SK-N-SH (cell line): ENCODE measurements around the gene EVI5. TPM values are rescaled to one million over a fixed set of nuclear protein-coding genes. Genes with fewer than 3 reads are reported as not detected.

ENCODE experiments used
- CTCF ChIA-PET: fragments of 300-600, 350-600 bp; formaldehyde crosslinking; extraction: SDS; loops from one replicate; lab custom pipeline; 2021; lab: Yijun Ruan, JAX
- POLR2A ChIA-PET: fragments of 350-600 bp; sonication (Branson Sonifier 250); formaldehyde crosslinking; extraction: SDS; loops from one replicate; lab custom pipeline; 2020; ENCODE audit warnings: antibody characterized with exemption, inconsistent platforms; lab: Yijun Ruan, JAX
- DNase-seq: peaks from one replicate; pipeline ENCODE4 v3.0.0; 2012
- H2AFZ ChIP-seq: fragments of 200-600 bp; sonication (generic); 2 replicates; pipeline ENCODE4 v1.8.1; 2016; ENCODE audit warnings: antibody characterized with exemption, mild to moderate bottlenecking, low read depth
- H3F3A ChIP-seq: fragments of 200-600 bp; sonication (generic); replicated peaks from 2 replicates; pipeline ENCODE3; 2016; ENCODE audit warnings: antibody characterized with exemption, mild to moderate bottlenecking; ENCODE audit not compliant: insufficient read depth
- H3K27ac ChIP-seq, 2 experiments: fragments of 200-500 bp in 1 of 2; fragments of 200-600 bp in 1 of 2; sonication (Bioruptor generic) in 1 of 2; sonication (generic), shearing (Covaris generic) in 1 of 2; 2 replicates each; pipeline versions ENCODE4 v1.5.1 to v1.6.1; 2014 to 2016; ENCODE audit warnings: low read depth in 2 of 2, inconsistent platforms in 1 of 2, low read length in 1 of 2, mild to moderate bottlenecking in 1 of 2, mixed read lengths in 1 of 2
- H3K27me3 ChIP-seq: fragments of 200-600 bp; sonication (generic), shearing (Covaris generic); 2 replicates; pipeline ENCODE4 v1.6.1; 2016; ENCODE audit warnings: mixed run types; ENCODE audit not compliant: insufficient read depth
- H3K36me3 ChIP-seq, 2 experiments: fragments of 200-500 bp in 1 of 2; fragments of 200-600 bp in 1 of 2; sonication (Bioruptor generic) in 1 of 2; sonication (generic) in 1 of 2; replicated peaks in 1 of 2; 2 replicates each; pipeline versions ENCODE3 to v1.5.1; 2014 to 2016; ENCODE audit warnings: low read length in 1 of 2, mild to moderate bottlenecking in 1 of 2; ENCODE audit not compliant: insufficient read depth in 2 of 2, control insufficient read depth in 1 of 2
- H3K4me1 ChIP-seq, 2 experiments: fragments of 200-500 bp in 1 of 2; fragments of 200-600 bp in 1 of 2; sonication (Bioruptor generic) in 1 of 2; sonication (generic), shearing (Covaris generic) in 1 of 2; 2 replicates each; pipeline versions ENCODE4 v1.5.1 to v1.6.1; 2014 to 2016; ENCODE audit warnings: low read depth in 1 of 2, low read length in 1 of 2, mixed run types in 1 of 2; ENCODE audit not compliant: insufficient read depth in 2 of 2, control insufficient read depth in 1 of 2
- H3K4me2 ChIP-seq: fragments of 200-600 bp; sonication (generic), shearing (Covaris generic); 2 replicates; pipeline ENCODE4 v1.6.1; 2017; ENCODE audit warnings: mixed run types
- H3K4me3 ChIP-seq, 2 experiments: fragments of 200-500 bp in 1 of 2; fragments of 200-600 bp in 1 of 2; sonication (Bioruptor generic) in 1 of 2; sonication (generic), shearing (Covaris generic) in 1 of 2; 2 replicates each; pipeline versions ENCODE4 v1.5.1 to v1.8.1; 2014 to 2016; ENCODE audit warnings: low read depth in 2 of 2, inconsistent platforms in 1 of 2, low read length in 1 of 2, mild to moderate bottlenecking in 1 of 2, mixed read lengths in 1 of 2, moderate library complexity in 1 of 2
- H3K79me2 ChIP-seq: fragments of 200-600 bp; sonication (generic); 2 replicates; pipeline ENCODE4 v1.8.1; 2017; ENCODE audit warnings: mild to moderate bottlenecking; ENCODE audit not compliant: insufficient read depth
- H3K9ac ChIP-seq: fragments of 200-600 bp; sonication (generic); 2 replicates; pipeline ENCODE4 v1.6.1; 2017; ENCODE audit warnings: mixed run types
- H3K9me2 ChIP-seq: fragments of 200-600 bp; sonication (generic); 2 replicates; pipeline ENCODE4 v1.6.1; 2017; ENCODE audit warnings: mixed run types
- H3K9me3 ChIP-seq: fragments of 200-600 bp; sonication (generic); 2 replicates; pipeline ENCODE4 v1.6.1; 2017; ENCODE audit warnings: mixed run types, mild to moderate bottlenecking, moderate library complexity
- H4K20me1 ChIP-seq: fragments of 200-600 bp; sonication (generic); 2 replicates; pipeline ENCODE4 v1.6.1; 2017; ENCODE audit warnings: mild to moderate bottlenecking, mixed run types; ENCODE audit not compliant: insufficient read depth
- CTCF ChIP-seq: fragments of 200-600 bp; sonication (generic); IDR thresholded peaks from 2 replicates; pipeline ENCODE4 v1.6.1; 2017; ENCODE audit warnings: antibody characterized with exemption, mild to moderate bottlenecking, moderate library complexity
- EZH2phosphoT487 ChIP-seq: fragments of 200-600 bp; sonication (generic); IDR thresholded peaks from 2 replicates; pipeline ENCODE4 v1.6.1; 2017; ENCODE audit warnings: low read depth, mixed run types, mild to moderate bottlenecking, antibody characterized with exemption, moderate library complexity, borderline replicate concordance
- FOSL2 ChIP-seq: IDR thresholded peaks from 2 replicates; pipeline ENCODE4 v1.4.0; 2012; ENCODE audit warnings: low read depth, mild to moderate bottlenecking, moderate library complexity, borderline replicate concordance
- FOXJ3 ChIP-seq: sonication (generic); formaldehyde crosslinking; IDR thresholded peaks from 2 replicates; pipeline ENCODE4 v1.5.1; 2020; ENCODE audit warnings: mild to moderate bottlenecking, missing genetic modification reagents
- FOXM1 ChIP-seq: IDR thresholded peaks from 2 replicates; pipeline ENCODE4 v1.4.0; 2012; ENCODE audit warnings: low read depth, mild to moderate bottlenecking
- GABPA ChIP-seq: IDR thresholded peaks from 2 replicates; pipeline ENCODE4 v1.4.0; 2012; ENCODE audit warnings: low read depth, mild to moderate bottlenecking
- GATA2 ChIP-seq: sonication (generic); formaldehyde crosslinking; IDR thresholded peaks from 2 replicates; pipeline ENCODE4 v1.5.0; 2020; ENCODE audit warnings: mild to moderate bottlenecking, missing genetic modification reagents
- MAX ChIP-seq: IDR thresholded peaks from 2 replicates; pipeline ENCODE4 v1.4.0; 2012; ENCODE audit warnings: low read depth
- NRF1 ChIP-seq: IDR thresholded peaks from 2 replicates; pipeline ENCODE4 v1.6.1; 2012; ENCODE audit warnings: low read depth, mild to moderate bottlenecking, low read length
- POLR2AphosphoS5 ChIP-seq: IDR thresholded peaks from 2 replicates; pipeline ENCODE4 v1.6.1; 2012; ENCODE audit warnings: low read depth, low read length
- RXRA ChIP-seq: IDR thresholded peaks from 2 replicates; pipeline ENCODE4 v1.4.0; 2012; ENCODE audit warnings: low read depth, mild to moderate bottlenecking, borderline replicate concordance
- SMC3 ChIP-seq: IDR thresholded peaks from 2 replicates; pipeline ENCODE4 v1.6.1; 2012; ENCODE audit warnings: low read depth, low read length, improper control_type of control experiment
- TCF12 ChIP-seq: IDR thresholded peaks from 2 replicates; pipeline ENCODE4 v1.4.0; 2012
- TEAD4 ChIP-seq: IDR thresholded peaks from 2 replicates; pipeline ENCODE4 v1.4.0; 2012; ENCODE audit warnings: mild to moderate bottlenecking, borderline replicate concordance; ENCODE audit not compliant: insufficient read depth
- USF2 ChIP-seq: fragments of 150-350 bp; IDR thresholded peaks from 2 replicates; pipeline ENCODE4 v1.6.1; 2017; ENCODE audit warnings: antibody characterized with exemption, low read length, low read depth, borderline replicate concordance
- WGBS: methylation state at CpG from one replicate; pipeline ENCODE4 v1.1.6; 2017; ENCODE audit warnings: low lambda C conversion rate; 5-methylcytosine and 5-hydroxymethylcytosine counted together
- polyA plus RNA-seq, 3 experiments: library from polyadenylated mRNA; depleted of rRNA; stranded (reverse); fragments of >200 nt; gene quantifications; 2 replicates each; pipeline ENCODE4 v1.2.3, GENCODE V29; 2012

The EVI5 gene
- polyA plus RNA-seq, 1 of the 3 experiments (the other 2 are of a cell fraction): 5.7 TPM

- CTCF ChIA-PET: no interaction called here
- POLR2A ChIA-PET: no interaction called here
- no peak for TF ChIP-seq GABPA
- no peak for TF ChIP-seq CTCF
- TF ChIP-seq TEAD4: no peak
Observed at GRCh38 chr1:92575123-92575522, 209.8 kb downstream of the EVI5 start.

GRCh38 chr1:92572520-92572919 lies 212.4 kb downstream of the EVI5 start:
- H2AFZ ChIP-seq: no peak overlapping the region
- no peak overlapping the region for H3K9ac ChIP-seq
- H3K4me3 ChIP-seq: no peak overlapping the region
- no peaks in the 10 kb centered on the region for H3K9me3 ChIP-seq
- H3K79me2 ChIP-seq: no peaks in the 10 kb centered on the region
- H3F3A ChIP-seq: no peaks in the 10 kb centered on the region
- WGBS: 48% methylated on average over 2 of the region's 2 CpGs
- no peak for DNase-seq
- TF ChIP-seq RXRA: no peak
- TF ChIP-seq FOSL2: no peak
- ChIA-PET POLR2A (no interaction called here), CTCF (no interaction called here)
- H3K4me2 ChIP-seq: no peak overlapping the region
- no peak overlapping the region for H3K27ac ChIP-seq
- H3K36me3 ChIP-seq: peaks cover 0 to 7% of the 10 kb centered on the region in 2 experiments
- no peaks in the 10 kb centered on the region; a peak in 1 of 4 replicates for H3K4me1 ChIP-seq
- no peaks in the 10 kb centered on the region for H4K20me1 ChIP-seq
- no peaks in the 10 kb centered on the region for H3K27me3 ChIP-seq
- H3K9me2 ChIP-seq: no peaks in the 10 kb centered on the region

More at GRCh38 chr1:92575123-92575522, 209.8 kb downstream of the EVI5 start:
- H3K9ac ChIP-seq: no peak overlapping the region
- WGBS: 99% methylated on average over 3 of the region's 3 CpGs
- H3F3A ChIP-seq: no peaks in the 10 kb centered on the region
- H3K9me2 ChIP-seq: no peaks in the 10 kb centered on the region
- H3K36me3 ChIP-seq: peaks cover 0 to 3% of the 10 kb centered on the region in 2 experiments
- H3K4me3 ChIP-seq: no peak overlapping the region
- H3K27ac ChIP-seq: no peak overlapping the region
- no peaks in the 10 kb centered on the region for H4K20me1 ChIP-seq
- no peak overlapping the region for H2AFZ ChIP-seq
- H3K27me3 ChIP-seq: no peaks in the 10 kb centered on the region
- DNase-seq: no peak
- H3K4me2 ChIP-seq: no peak overlapping the region
- no peaks in the 10 kb centered on the region for H3K9me3 ChIP-seq
- no peaks in the 10 kb centered on the region for H3K79me2 ChIP-seq
- H3K4me1 ChIP-seq: peaks cover 0 to 6% of the 10 kb centered on the region in 2 experiments; a peak in 1 of 4 replicates

GRCh38 chr1:92571578-92571977 lies 213.3 kb downstream of the EVI5 start:
- Histone ChIP-seq H3K27ac (no peak overlapping the region), H3K4me1 (no peaks in the 10 kb centered on the region), H3K27me3 (no peaks in the 10 kb centered on the region), H3K9ac (no peak overlapping the region), H3K9me2 (no peaks in the 10 kb centered on the region), H4K20me1 (no peaks in the 10 kb centered on the region), H3K4me2 (no peak overlapping the region), H3K9me3 (no peaks in the 10 kb centered on the region), H3K4me3 (no peak overlapping the region), H3K36me3 (peaks cover 0 to 7% of the 10 kb centered on the region in 2 experiments), H3K79me2 (no peaks in the 10 kb centered on the region), H2AFZ (no peak overlapping the region), H3F3A (no peaks in the 10 kb centered on the region)
- ChIA-PET POLR2A (no interaction called here), CTCF (no interaction called here)
- no peak for DNase-seq
- WGBS: 96% methylated on average over 2 of the region's 2 CpGs
- TF ChIP-seq FOSL2: no peak
- no peak for TF ChIP-seq FOXJ3 (CRISPR knock-in tag)
- TF ChIP-seq EZH2phosphoT487: no peak
- TF ChIP-seq MAX: no peak
- no peak for TF ChIP-seq SMC3
- TF ChIP-seq POLR2AphosphoS5: no peak
- no peak for TF ChIP-seq NRF1
- no peak for TF ChIP-seq GATA2 (CRISPR knock-in tag)
- TF ChIP-seq TCF12: no peak
- TF ChIP-seq USF2: no peak
- no peak for TF ChIP-seq GABPA
- no peak for TF ChIP-seq FOXM1
